Neural cell (in vitro differentiated cells): ENCODE measurements around the gene ZNF557. TPM values are rescaled to one million over a fixed set of nuclear protein-coding genes. Genes with fewer than 3 reads are reported as not detected.
"Not testable (repeated sequence)": the region's sequence is repeated elsewhere in the genome, so short reads cannot be mapped to it uniquely, and the experiment has no call there.

Experiments
- H2AFZ ChIP-seq: fragments of 200-600, 300-800 bp; sonication (generic), shearing (Covaris generic); 2 replicates; pipeline ENCODE4 v1.6.0; 2014; ENCODE audit warnings: low read depth, mild to moderate bottlenecking, antibody characterized with exemption, low read length, moderate library complexity
- H3F3A ChIP-seq: fragments of 200-600 bp; shearing (Covaris generic); 2 replicates; pipeline ENCODE4 v1.6.1; 2016; ENCODE audit warnings: mild to moderate bottlenecking, moderate library complexity, mixed read lengths, antibody characterized with exemption, low read length; ENCODE audit not compliant: insufficient read depth, poor library complexity, severe bottlenecking
- H3K27ac ChIP-seq: fragments of 200-600, 300-800 bp; sonication (generic), shearing (Covaris generic); 2 replicates; pipeline ENCODE4 v1.5.1; 2014; ENCODE audit warnings: mild to moderate bottlenecking, low read length, moderate library complexity
- H3K27me3 ChIP-seq: fragments of 300-800, 200-600 bp; sonication (generic), shearing (Covaris generic); 2 replicates; pipeline ENCODE4 v1.6.0; 2014; ENCODE audit warnings: mild to moderate bottlenecking, low read depth, low read length, moderate library complexity; ENCODE audit not compliant: insufficient read depth
- H3K36me3 ChIP-seq: fragments of 300-800, 200-600 bp; sonication (generic), shearing (Covaris generic); 2 replicates; pipeline ENCODE4 v1.5.1; 2014; ENCODE audit warnings: mild to moderate bottlenecking, antibody characterized with exemption, low read length, moderate library complexity; ENCODE audit not compliant: insufficient read depth
- H3K4me2 ChIP-seq: fragments of 300-800, 200-600 bp; sonication (generic), shearing (Covaris generic); 2 replicates; pipeline ENCODE4 v1.6.0; 2014; ENCODE audit warnings: mild to moderate bottlenecking, low read length
- H3K4me3 ChIP-seq: fragments of 300-800, 200-600 bp; sonication (generic), shearing (Covaris generic); 2 replicates; pipeline ENCODE4 v1.5.1; 2014; ENCODE audit warnings: mild to moderate bottlenecking, low read length, moderate library complexity
- H3K79me2 ChIP-seq: fragments of 200-600 bp; shearing (Covaris generic); replicated peaks from 2 replicates; pipeline ENCODE4 v1.6.0; 2014; ENCODE audit warnings: mild to moderate bottlenecking, low read length, moderate library complexity; ENCODE audit not compliant: insufficient read depth
- H3K9ac ChIP-seq: fragments of 300-800, 200-600 bp; sonication (generic), shearing (Covaris generic); 2 replicates; pipeline ENCODE4 v1.6.1; 2016; ENCODE audit warnings: mild to moderate bottlenecking, low read length, mixed read lengths
- H3K9me2 ChIP-seq: fragments of 200-600 bp; shearing (Covaris generic); 2 replicates; pipeline ENCODE4 v1.6.1; 2016; ENCODE audit warnings: mild to moderate bottlenecking, low read length, mixed read lengths; ENCODE audit not compliant: insufficient read depth
- H3K9me3 ChIP-seq: fragments of 200-600, 300-800 bp; sonication (generic), shearing (Covaris generic); 2 replicates; pipeline ENCODE4 v1.6.1; 2016; ENCODE audit warnings: mild to moderate bottlenecking, mixed run types, low read length, moderate library complexity, mixed read lengths
- H4K20me1 ChIP-seq: fragments of 200-600 bp; shearing (Covaris generic); 2 replicates; pipeline ENCODE4 v1.6.1; 2016; ENCODE audit warnings: mild to moderate bottlenecking, mixed run types; ENCODE audit not compliant: insufficient read depth
- CTCF ChIP-seq: fragments of 450-650 bp; IDR thresholded peaks from 2 replicates; pipeline ENCODE4 v1.5.1; 2014; ENCODE audit warnings: antibody characterized with exemption, mild to moderate bottlenecking, moderate library complexity; ENCODE audit not compliant: poor library complexity, severe bottlenecking
- EP300 ChIP-seq: fragments of 450-650 bp; conservative IDR thresholded peaks from 2 replicates; pipeline ENCODE4 v1.6.1; 2014; ENCODE audit warnings: antibody characterized with exemption, mild to moderate bottlenecking, moderate library complexity; ENCODE audit not compliant: poor library complexity, severe bottlenecking
- EZH2 ChIP-seq: fragments of 200-600, 300-800 bp; shearing (Covaris generic), sonication (generic); IDR thresholded peaks from 2 replicates; pipeline ENCODE4 v1.6.1; 2014; ENCODE audit warnings: antibody characterized with exemption, low read length, borderline replicate concordance, mild to moderate bottlenecking; ENCODE audit not compliant: insufficient read depth, poor library complexity, severe bottlenecking
- MXI1 ChIP-seq: fragments of 450-650 bp; conservative IDR thresholded peaks from 2 replicates; pipeline ENCODE4 v1.6.1; 2014; ENCODE audit warnings: antibody characterized with exemption, mild to moderate bottlenecking; ENCODE audit not compliant: poor library complexity, severe bottlenecking
- RAD21 ChIP-seq: fragments of 450-650 bp; conservative IDR thresholded peaks from 2 replicates; pipeline ENCODE4 v1.6.1; 2014; ENCODE audit warnings: antibody characterized with exemption, mild to moderate bottlenecking, moderate library complexity
- REST ChIP-seq: IDR thresholded peaks from 2 replicates; pipeline ENCODE4 v1.6.1; 2012; ENCODE audit warnings: borderline replicate concordance
- SMC3 ChIP-seq: fragments of 450-650 bp; conservative IDR thresholded peaks from 2 replicates; pipeline ENCODE4 v1.6.1; 2014; ENCODE audit warnings: antibody characterized with exemption, mild to moderate bottlenecking, moderate library complexity; ENCODE audit not compliant: poor library complexity
- TAF1 ChIP-seq: IDR thresholded peaks from 2 replicates; pipeline ENCODE4 v1.6.1; 2012; ENCODE audit warnings: low read depth
- polyA plus RNA-seq: library from polyadenylated mRNA; depleted of rRNA; stranded (reverse); fragments of >200 nt; gene quantifications from 2 replicates; pipeline ENCODE4 v1.2.3, GENCODE V29; 2014

The ZNF557 gene
- polyA plus RNA-seq, 1 donor from 2014 or later = 7.7 TPM

- H2AFZ ChIP-seq, H3K9me3 ChIP-seq, H3K9me2 ChIP-seq, H3K9ac ChIP-seq, H3F3A ChIP-seq, H3K79me2 ChIP-seq, H3K4me3 ChIP-seq, H4K20me1 ChIP-seq, H3K27ac ChIP-seq, H3K4me2 ChIP-seq, H3K27me3 ChIP-seq, H3K36me3 ChIP-seq: not testable (repeated sequence)
Measured at GRCh38 chr19:7067122-7067521, 2.4 kb upstream of the ZNF557 start.

- no peaks in the 10 kb centered on the region for H3F3A ChIP-seq
- no peaks in the 10 kb centered on the region for H3K9me2 ChIP-seq
- no peak overlapping the region for H2AFZ ChIP-seq
- no peak for TF ChIP-seq REST
- TF ChIP-seq MXI1 = no peak
- no peak for TF ChIP-seq RAD21
- no peak for TF ChIP-seq TAF1
- peaks cover 9% of the 10 kb centered on the region for H3K79me2 ChIP-seq
- H3K27ac ChIP-seq = no peak overlapping the region
- no peak overlapping the region for H3K4me2 ChIP-seq
- H3K36me3 ChIP-seq = no peaks in the 10 kb centered on the region
- no peak overlapping the region for H3K9ac ChIP-seq
- H3K27me3 ChIP-seq = no peaks in the 10 kb centered on the region
- no peaks in the 10 kb centered on the region for H3K9me3 ChIP-seq
- no peaks in the 10 kb centered on the region for H4K20me1 ChIP-seq
- no peak overlapping the region for H3K4me3 ChIP-seq
Measured at GRCh38 chr19:7067716-7068115, 1.8 kb upstream of the ZNF557 start.

- H3K27me3 ChIP-seq = no peaks in the 10 kb centered on the region
- H3K9ac ChIP-seq = no peak overlapping the region
- no peaks in the 10 kb centered on the region for H3K9me3 ChIP-seq
- H2AFZ ChIP-seq = peak overlapping the region; percentile 69
- no peaks in the 10 kb centered on the region for H3F3A ChIP-seq
- no peak overlapping the region for H3K4me2 ChIP-seq
- no peaks in the 10 kb centered on the region for H3K36me3 ChIP-seq
- peak overlapping the region; percentile 98 for H3K4me3 ChIP-seq
- H3K27ac ChIP-seq = no peak overlapping the region
- TF ChIP-seq EZH2 (no peak), EP300 (no peak), CTCF (no peak), TAF1 (no peak), SMC3 (no peak), REST (no peak), MXI1 (no peak)
- no peaks in the 10 kb centered on the region for H3K9me2 ChIP-seq
- H4K20me1 ChIP-seq = no peaks in the 10 kb centered on the region
- peaks cover 9% of the 10 kb centered on the region for H3K79me2 ChIP-seq
Measured at GRCh38 chr19:7068599-7068998, 904 bp upstream of the ZNF557 start.
